ENCODE measurements around the gene QTRT2. TPM values are rescaled to one million over a fixed set of nuclear protein-coding genes. Genes with fewer than 3 reads are reported as not detected.

QTRT2 gene
- 1 to 10 TPM; 3.3 to 7.1 (median 6.9) TPM for total RNA-seq

DNA sequence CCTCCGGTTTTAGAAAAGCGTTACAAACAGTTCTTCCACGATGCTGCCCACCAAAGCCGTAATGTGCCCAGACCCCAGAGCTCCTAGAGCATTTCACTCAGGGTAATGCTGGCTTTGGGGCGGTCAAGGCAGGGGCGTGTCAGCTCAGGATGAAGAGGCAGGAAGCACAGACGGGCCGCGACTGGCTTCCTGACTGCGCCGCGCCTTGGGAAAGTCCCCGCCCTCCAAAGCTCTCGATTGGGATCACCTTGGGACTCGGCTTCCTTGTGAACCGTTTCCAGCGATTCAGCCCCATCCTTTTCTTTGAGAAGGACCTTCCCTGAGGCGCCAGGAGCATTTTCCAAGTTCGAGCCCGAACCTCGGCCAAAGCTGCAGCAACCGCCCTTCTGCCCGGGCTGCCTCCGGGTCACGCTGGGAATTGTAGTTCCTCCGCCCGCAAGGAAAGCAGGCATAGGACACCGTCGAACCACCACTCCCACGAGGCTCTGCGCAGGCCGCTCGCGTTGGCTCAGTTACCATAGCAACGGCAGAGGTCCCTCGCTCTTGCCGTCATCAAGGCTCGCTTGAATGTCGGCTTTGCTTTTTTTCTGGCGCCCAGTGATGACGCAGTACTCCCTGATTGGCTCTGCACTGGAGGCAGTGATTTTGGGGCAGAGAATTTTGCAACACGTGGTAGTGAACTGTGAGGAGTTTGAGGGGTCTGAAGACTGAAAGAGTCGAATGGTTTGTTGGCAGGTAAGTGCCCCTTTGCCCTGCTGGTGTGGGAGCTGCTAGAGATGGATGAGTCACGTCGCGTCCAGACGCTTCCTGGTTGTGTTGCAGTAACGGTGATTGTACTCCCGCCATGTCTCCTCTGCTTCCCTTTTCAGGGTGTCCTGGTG is at the start of gene QTRT2, which contains the start of gene CCDC191:
TSS of gene QTRT2 (plus strand) at position 608 of the 881 bp plus-strand sequence. CDS start 8,521 bp downstream, outside the sequence.
TSS of gene CCDC191 (minus strand) at position 397 of the 881 bp plus-strand sequence. CDS start at position 337, 60 bp downstream.
- Histone ChIP-seq H3K4me3 (peak within 1 kb of the TSS; percentile 76 to 87 (median 82)), H3K36me3 (no peaks in the 10 kb centered on the region), H3K9me3 (no peaks in the 10 kb centered on the region), H3K27ac (peak within 1 kb of the TSS; percentile 79 to 83 (median 82)), H3K27me3 (no peaks in the 10 kb centered on the region), H3K4me1 (peaks cover 10 to 19% of the 10 kb centered on the region in 2 donors)
- in situ Hi-C loops (cut with MboI; ENCODE audit: low sequenced_read_pairs in 4 of 4) (loop anchor here in 3 of 4 donors (10.0 to 25.0 kb wide), 5 partner anchors 212 to 1494 kb away; partner anchors contain the start of genes ATP6V1A (in 2 of the 3), NAA50 (in 2 of the 3), ATG3 (in 1 of the 3) and SLC35A5 (in 1 of the 3)), intact Hi-C loops (cut with DNase I; ENCODE audit: low total_unique reads) (loop anchor here (1.0 to 10.0 kb wide), 5 partner anchors 109 to 1042 kb away; partner anchors contain the start of genes ATP6V1A, GRAMD1C, NAA50 and USF3)
- TF ChIP-seq, protein P1, sequence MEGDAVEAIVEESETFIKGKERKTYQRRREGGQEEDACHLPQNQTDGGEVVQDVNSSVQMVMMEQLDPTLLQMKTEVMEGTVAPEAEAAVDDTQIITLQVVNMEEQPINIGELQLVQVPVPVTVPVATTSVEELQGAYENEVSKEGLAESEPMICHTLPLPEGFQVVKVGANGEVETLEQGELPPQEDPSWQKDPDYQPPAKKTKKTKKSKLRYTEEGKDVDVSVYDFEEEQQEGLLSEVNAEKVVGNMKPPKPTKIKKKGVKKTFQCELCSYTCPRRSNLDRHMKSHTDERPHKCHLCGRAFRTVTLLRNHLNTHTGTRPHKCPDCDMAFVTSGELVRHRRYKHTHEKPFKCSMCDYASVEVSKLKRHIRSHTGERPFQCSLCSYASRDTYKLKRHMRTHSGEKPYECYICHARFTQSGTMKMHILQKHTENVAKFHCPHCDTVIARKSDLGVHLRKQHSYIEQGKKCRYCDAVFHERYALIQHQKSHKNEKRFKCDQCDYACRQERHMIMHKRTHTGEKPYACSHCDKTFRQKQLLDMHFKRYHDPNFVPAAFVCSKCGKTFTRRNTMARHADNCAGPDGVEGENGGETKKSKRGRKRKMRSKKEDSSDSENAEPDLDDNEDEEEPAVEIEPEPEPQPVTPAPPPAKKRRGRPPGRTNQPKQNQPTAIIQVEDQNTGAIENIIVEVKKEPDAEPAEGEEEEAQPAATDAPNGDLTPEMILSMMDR (IDR thresholded peaks at IDR 0.05 in 4 of 5, conservative IDR thresholded peaks at IDR 0.05 in 1 of 5), result no peak
- no peak for TF ChIP-seq POLR2A (IDR thresholded peaks at IDR 0.05)
- ATAC-seq, result peak; percentile 97 to 98
- peak; percentile 99 for DNase-seq

DNA sequence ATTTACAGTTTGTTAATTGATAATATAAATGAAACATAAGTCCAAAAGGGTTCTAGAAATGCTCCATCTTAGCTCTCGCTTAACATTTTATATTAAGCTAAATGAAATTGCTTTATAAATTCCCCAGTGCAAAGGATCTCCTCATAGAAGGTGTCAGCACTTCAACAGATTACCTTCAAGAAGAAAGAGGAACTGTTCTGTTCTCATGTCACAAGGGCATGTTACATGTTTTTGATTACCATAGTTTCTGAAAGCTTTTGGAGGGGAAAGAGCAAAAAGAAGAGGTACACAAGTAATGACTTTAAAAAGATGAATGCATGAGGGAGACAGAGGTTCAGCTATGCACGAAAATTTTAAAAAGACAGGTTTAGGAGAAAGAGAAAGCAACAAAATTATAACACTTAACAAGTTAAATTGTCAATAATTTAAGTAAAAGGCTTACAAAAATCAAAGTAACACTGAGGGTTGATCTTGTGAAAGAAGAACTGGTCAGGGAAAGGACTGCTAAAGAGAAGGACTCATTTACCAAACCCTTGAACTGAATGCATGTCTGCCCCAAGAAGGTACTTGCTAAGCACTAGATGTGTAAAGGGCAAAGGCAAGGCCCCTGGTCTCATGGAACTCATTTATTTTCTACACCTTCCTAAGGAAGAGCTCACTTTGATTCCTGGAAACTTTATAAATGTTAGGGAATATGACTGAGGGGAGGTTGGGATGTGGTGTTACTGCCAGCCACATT is 45.3 kb upstream of the QTRT2 start:
- intact Hi-C loops (cut with DNase I; ENCODE audit: low total_unique reads), result no loop called here

DNA sequence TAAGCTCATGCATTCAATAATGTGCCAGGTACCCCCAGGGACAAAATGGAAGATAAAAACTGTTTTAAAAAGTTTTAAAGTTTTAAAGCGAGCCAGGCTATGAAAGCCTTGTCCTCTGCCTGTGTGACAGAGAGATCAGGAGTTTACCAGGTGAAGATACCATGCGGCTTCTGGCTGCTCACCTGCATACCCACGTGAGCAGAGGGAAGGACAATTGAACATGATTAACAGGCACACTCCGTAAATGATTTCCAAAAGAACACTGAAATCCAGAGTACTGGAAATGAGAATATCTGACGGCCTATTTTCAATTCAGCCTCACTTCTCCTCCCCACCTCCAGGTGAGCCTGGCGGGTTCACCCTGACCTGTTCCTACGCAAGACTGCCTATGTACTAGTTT is 42.3 kb upstream of the QTRT2 start:
- TF ChIP-seq, protein P1 (IDR thresholded peaks at IDR 0.05 in 4 of 5, conservative IDR thresholded peaks at IDR 0.05 in 1 of 5), result no peak
- TF ChIP-seq POLR2A (IDR thresholded peaks at IDR 0.05), result no peak
- Histone ChIP-seq H3K4me1 (no peaks in the 10 kb centered on the region), H3K27ac (no peak overlapping the region), H3K4me3 (no peak overlapping the region), H3K36me3 (no peaks in the 10 kb centered on the region), H3K9me3 (no peaks in the 10 kb centered on the region), H3K27me3 (no peaks in the 10 kb centered on the region)
- in situ Hi-C loops (cut with MboI; ENCODE audit: low sequenced_read_pairs in 4 of 4) (no loop called here), intact Hi-C loops (cut with DNase I; ENCODE audit: low total_unique reads) (no loop called here)
- DNase-seq (no peak), ATAC-seq (no peak)

More for the DNA sequence above, 45.3 kb upstream of the QTRT2 start:
- in situ Hi-C loops (cut with MboI; ENCODE audit: low sequenced_read_pairs in 4 of 4), result no loop called here
- H3K36me3 ChIP-seq, result no peaks in the 10 kb centered on the region
- no peak overlapping the region for H3K27ac ChIP-seq
- DNase-seq (no peak), ATAC-seq (no peak)
- no peaks in the 10 kb centered on the region for H3K4me1 ChIP-seq
- no peak for TF ChIP-seq POLR2A (IDR thresholded peaks at IDR 0.05)
- TF ChIP-seq, protein P1 (IDR thresholded peaks at IDR 0.05 in 4 of 5, conservative IDR thresholded peaks at IDR 0.05 in 1 of 5), result no peak
- no peaks in the 10 kb centered on the region for H3K9me3 ChIP-seq
- no peaks in the 10 kb centered on the region for H3K27me3 ChIP-seq
- H3K4me3 ChIP-seq, result no peak overlapping the region

DNA sequence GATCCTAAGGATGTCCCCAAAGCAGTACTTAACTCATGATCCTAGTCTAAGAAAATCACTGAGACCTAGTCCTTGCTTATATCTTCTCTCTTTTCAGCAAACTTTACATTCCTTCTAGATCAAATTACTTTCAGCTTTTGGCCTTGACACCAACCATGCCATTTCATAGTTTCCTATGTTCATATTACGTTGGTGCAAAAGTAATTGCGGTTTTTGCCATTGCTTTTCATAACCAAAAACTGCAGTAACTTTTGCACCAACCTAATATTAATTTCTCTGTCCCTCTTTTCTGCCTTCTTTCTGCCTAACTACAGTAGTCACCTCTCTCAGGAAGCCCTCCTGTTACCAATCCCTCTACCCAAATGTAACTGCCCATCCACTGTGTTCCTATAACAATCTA is 37.1 kb upstream of the QTRT2 start:
- Histone ChIP-seq H3K36me3 (no peaks in the 10 kb centered on the region), H3K4me1 (no peaks in the 10 kb centered on the region), H3K27ac (no peak overlapping the region), H3K27me3 (no peaks in the 10 kb centered on the region), H3K4me3 (no peak overlapping the region), H3K9me3 (no peaks in the 10 kb centered on the region)
- ATAC-seq (no peak), DNase-seq (no peak)
- in situ Hi-C loops (cut with MboI; ENCODE audit: low sequenced_read_pairs in 4 of 4) (no loop called here), intact Hi-C loops (cut with DNase I; ENCODE audit: low total_unique reads) (no loop called here)
- TF ChIP-seq POLR2A (IDR thresholded peaks at IDR 0.05), result no peak
- TF ChIP-seq, protein P1 (IDR thresholded peaks at IDR 0.05 in 4 of 5, conservative IDR thresholded peaks at IDR 0.05 in 1 of 5), result no peak
